HCT116 (cell line): ENCODE data around the gene ELMO2. TPM values are rescaled to one million over a fixed set of nuclear protein-coding genes. Genes with fewer than 3 reads are reported as not detected.

ENCODE experiments used
- ATAC-seq: fragments of 200-7000 bp; cut with Tn5 transposase; 2 replicates; pipeline ENCODE4 v1.9.1; 2020; ENCODE audit warnings: mild to moderate bottlenecking, moderate library complexity
- BruUV-seq: library from RNA; stranded (reverse); fragments of 400-500 nt; replicated peaks from 2 replicates; lab custom pipeline; 2021; lab: Mats Ljungman, UMichigan
- CTCF ChIA-PET: fragments of 300-600 bp; sonication (Branson Sonifier 250); formaldehyde crosslinking; loops from one replicate; lab custom pipeline; 2021; ENCODE audit warnings: antibody characterized with exemption; lab: Charles Lee
- POLR2A ChIA-PET: fragments of 300-600, 350-600 bp; sonication (Branson Sonifier 250); formaldehyde crosslinking; loops from one replicate; lab custom pipeline; 2021; ENCODE audit warnings: antibody characterized with exemption; lab: Charles Lee
- RAD21 ChIA-PET, 2 experiments: fragments of 300-600 bp; sonication (Branson Sonifier 250); formaldehyde crosslinking; loops; one replicate each; lab custom pipeline; 2023; ENCODE audit warnings: low total read pairs in 2 of 2; ENCODE audit not compliant: uncharacterized antibody in 2 of 2, unreplicated experiment in 2 of 2, low non-redundant PET in 1 of 2; lab: Charles Lee
- DNase-seq: peaks from one replicate; pipeline ENCODE4 v3.0.0-alpha.2; 2010; ENCODE audit warnings: low read depth, low spot score
- H2AFZ ChIP-seq: fragments of 200-600 bp; shearing (Covaris generic), sonication (generic); 2 replicates; pipeline ENCODE4 v1.6.1; 2017; ENCODE audit warnings: low read depth, mixed run types, mixed read lengths, antibody characterized with exemption, low read length; ENCODE audit not compliant: poor library complexity, severe bottlenecking
- H3K27ac ChIP-seq: 2 replicates; pipeline ENCODE4 v1.5.1; 2012; ENCODE audit warnings: low read depth, low read length
- H3K27me3 ChIP-seq: fragments of 200-600 bp; sonication (generic); 2 replicates; pipeline ENCODE4 v1.6.1; 2016; ENCODE audit warnings: mixed run types, low read length, mixed read lengths; ENCODE audit not compliant: insufficient read depth
- H3K36me3 ChIP-seq, 2 experiments: fragments of 200-500 bp in 1 of 2; fragments of 200-600 bp in 1 of 2; sonication (Bioruptor generic) in 1 of 2; sonication (generic) in 1 of 2; 2 replicates each; pipeline versions ENCODE4 v1.5.1 to v1.6.1; 2014 to 2016; ENCODE audit warnings: low read length in 2 of 2, inconsistent platforms in 1 of 2, mixed read lengths in 1 of 2, mixed run types in 1 of 2; ENCODE audit not compliant: insufficient read depth in 2 of 2, control insufficient read depth in 1 of 2
- H3K4me1 ChIP-seq, 2 experiments: fragments of 200-600 bp in 1 of 2; sonication (generic) in 1 of 2; 2 replicates each; pipeline versions ENCODE4 v1.5.1 to v1.6.1; 2012 to 2017; ENCODE audit warnings: low read length in 2 of 2, inconsistent platforms in 1 of 2, mild to moderate bottlenecking in 1 of 2, mixed read lengths in 1 of 2, mixed run types in 1 of 2, moderate library complexity in 1 of 2; ENCODE audit not compliant: insufficient read depth in 2 of 2, control insufficient read depth in 1 of 2
- H3K4me2 ChIP-seq: fragments of 200-600 bp; sonication (generic); 2 replicates; pipeline ENCODE4 v1.6.1; 2017; ENCODE audit warnings: mixed run types, low read length, mixed read lengths
- H3K4me3 ChIP-seq, 2 experiments: fragments of 200-600 bp in 1 of 2; sonication (generic) in 1 of 2; replicated peaks in 1 of 2; 2 replicates each; pipeline ENCODE4 v1.5.1; 2011 to 2016; ENCODE audit warnings: low read length in 2 of 2, control low read depth in 1 of 2, low read depth in 1 of 2, mild to moderate bottlenecking in 1 of 2, mixed read lengths in 1 of 2, mixed run types in 1 of 2
- H3K79me2 ChIP-seq: fragments of 200-600 bp; sonication (generic); 2 replicates; pipeline ENCODE4 v1.6.1; 2017; ENCODE audit warnings: mild to moderate bottlenecking, mixed run types, low read length, moderate library complexity, mixed read lengths; ENCODE audit not compliant: insufficient read depth
- H3K9ac ChIP-seq: fragments of 200-600 bp; sonication (generic); 2 replicates; pipeline ENCODE4 v1.6.1; 2016; ENCODE audit warnings: low read length, mixed read lengths
- H3K9me2 ChIP-seq: fragments of 200-600 bp; sonication (generic), shearing (Covaris generic); 2 replicates; pipeline ENCODE4 v1.6.1; 2017; ENCODE audit warnings: mixed run types, mild to moderate bottlenecking, moderate library complexity; ENCODE audit not compliant: insufficient read depth
- H3K9me3 ChIP-seq, 2 experiments: fragments of 200-500 bp in 1 of 2; fragments of 200-600 bp in 1 of 2; sonication (Bioruptor generic) in 1 of 2; sonication (generic) in 1 of 2; 2 replicates each; pipeline ENCODE4 v1.6.1; 2014 to 2017; ENCODE audit warnings: low read length in 2 of 2, mixed read lengths in 2 of 2, inconsistent platforms in 1 of 2, low read depth in 1 of 2, mild to moderate bottlenecking in 1 of 2, mixed run types in 1 of 2, moderate library complexity in 1 of 2; ENCODE audit not compliant: control insufficient read depth in 1 of 2, insufficient read depth in 1 of 2
- H4K20me1 ChIP-seq: fragments of 200-600 bp; sonication (generic), shearing (Covaris generic); 2 replicates; pipeline ENCODE4 v1.6.1; 2017; ENCODE audit warnings: mixed run types, mild to moderate bottlenecking, moderate library complexity; ENCODE audit not compliant: insufficient read depth
- CBX3 ChIP-seq: IDR thresholded peaks from 2 replicates; pipeline ENCODE4 v1.6.1; 2012; ENCODE audit warnings: low read depth
- CEBPB ChIP-seq: IDR thresholded peaks from 2 replicates; pipeline ENCODE4 v1.6.1; 2012; ENCODE audit warnings: low read depth
- ELF1 ChIP-seq: IDR thresholded peaks from 2 replicates; pipeline ENCODE4 v1.6.1; 2012; ENCODE audit warnings: low read depth, borderline replicate concordance
- EZH2 ChIP-seq: fragments of 200-600 bp; sonication (generic); IDR thresholded peaks from 2 replicates; pipeline ENCODE4 v1.6.1; 2017; ENCODE audit warnings: antibody characterized with exemption, mixed run types
- EZH2phosphoT487 ChIP-seq: fragments of 200-600 bp; IDR thresholded peaks from 2 replicates; pipeline ENCODE4 v1.6.1; 2018; ENCODE audit warnings: antibody characterized with exemption, borderline replicate concordance
- FOSL1 ChIP-seq: IDR thresholded peaks from 2 replicates; pipeline ENCODE4 v1.6.1; 2012; ENCODE audit warnings: low read depth
- JUND ChIP-seq: IDR thresholded peaks from 2 replicates; pipeline ENCODE4 v1.6.1; 2012
- MAX ChIP-seq: IDR thresholded peaks from 2 replicates; pipeline ENCODE4 v1.6.1; 2012
- POLR2A ChIP-seq: IDR thresholded peaks from 2 replicates; pipeline ENCODE4 v1.7.0; 2011; ENCODE audit warnings: borderline replicate concordance; ENCODE audit not compliant: insufficient read depth, insufficient read length; ENCODE audit errors: extremely low read depth
- POLR2AphosphoS5 ChIP-seq: IDR thresholded peaks from 2 replicates; pipeline ENCODE4 v1.6.1; 2011; ENCODE audit warnings: mild to moderate bottlenecking, low read depth, low read length, moderate library complexity
- SIN3A ChIP-seq: IDR thresholded peaks from 2 replicates; pipeline ENCODE4 v1.6.1; 2012; ENCODE audit warnings: low read depth
- ZFX ChIP-seq: fragments of 450-650 bp; IDR thresholded peaks from 2 replicates; pipeline ENCODE4 v1.6.1; 2017
- ZNF274 ChIP-seq: fragments of 200-500 bp; sonication (Bioruptor generic); IDR thresholded peaks from 2 replicates; pipeline ENCODE4 v1.6.1; 2014; ENCODE audit warnings: mild to moderate bottlenecking, low read depth, low read length, inconsistent platforms
- intact Hi-C: fragments of 100-400 bp; cut with micrococcal nuclease; formaldehyde crosslinking; loops from 2 replicates; pipeline ENCODE4 v1.10.0; 2022
- total RNA-seq: library from RNA; stranded (reverse); gene quantifications from one replicate; pipeline ENCODE4 v1.2.1, GENCODE V29; 2021; ENCODE audit not compliant: unreplicated experiment
- TF ChIP-seq, protein P1 (sequence below): IDR thresholded peaks from 2 replicates; pipeline ENCODE4 v1.6.1; 2012; ENCODE audit warnings: low read depth
- TF ChIP-seq, protein P2 (sequence below): IDR thresholded peaks from 2 replicates; pipeline ENCODE4 v1.6.1; 2011; ENCODE audit warnings: mild to moderate bottlenecking, low read length, moderate library complexity; ENCODE audit not compliant: insufficient replicate concordance; ENCODE audit errors: extremely low read depth
- TF ChIP-seq, protein P3 (sequence below), 3 experiments: fragments of 200-600 bp in 1 of 3; sonication (generic) in 1 of 3; IDR thresholded peaks in 2 of 3; conservative IDR thresholded peaks in 1 of 3; 2 replicates each; pipeline ENCODE4 v1.5.1; 2012 to 2017; ENCODE audit warnings: low read depth in 2 of 3, low read length in 2 of 3, antibody characterized with exemption in 1 of 3, borderline replicate concordance in 1 of 3, control low read depth in 1 of 3, mild to moderate bottlenecking in 1 of 3, mixed read lengths in 1 of 3, mixed run types in 1 of 3, moderate library complexity in 1 of 3; ENCODE audit not compliant: insufficient read depth in 1 of 3

The ELMO2 gene
- total RNA-seq, 1 experiment from 2014 or later, result 22.9 TPM

DNA sequence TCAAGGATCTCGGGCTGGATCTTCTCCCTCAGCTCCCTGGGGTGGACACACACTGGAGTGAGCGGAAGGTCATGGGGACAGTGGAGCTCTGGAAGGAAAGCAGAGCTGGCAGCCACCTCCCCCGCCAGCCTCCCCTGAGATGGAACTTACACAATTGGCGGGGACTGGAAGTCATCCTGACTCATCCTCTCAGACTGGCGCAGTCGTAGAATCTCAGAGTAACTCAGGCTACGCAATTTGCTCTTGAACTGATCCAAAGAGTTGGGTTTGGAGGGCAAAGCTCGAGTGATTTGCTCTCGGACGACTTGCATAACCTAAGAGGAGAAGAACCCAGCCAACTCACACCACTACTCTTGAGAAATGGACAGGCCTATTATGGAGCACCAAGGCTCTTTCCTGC, 34.8 kb downstream of the ELMO2 start:
- POLR2A ChIA-PET, result no interaction called here
- Histone ChIP-seq H3K9me3 (no peaks in the 10 kb centered on the region), H3K79me2 (no peaks in the 10 kb centered on the region), H3K9me2 (no peaks in the 10 kb centered on the region), H3K4me3 (no peak overlapping the region), H4K20me1 (no peaks in the 10 kb centered on the region), H2AFZ (no peak overlapping the region), H3K36me3 (peaks cover 19 to 46% of the 10 kb centered on the region in 2 experiments; a peak in 3 of 4 replicates), H3K4me2 (no peak overlapping the region), H3K9ac (no peak overlapping the region), H3K4me1 (peaks cover 0 to 12% of the 10 kb centered on the region in 2 experiments; a peak in 2 of 4 replicates), H3K27ac (no peak overlapping the region), H3K27me3 (no peaks in the 10 kb centered on the region)
- intact Hi-C loops, result no loop called here
- CTCF ChIA-PET, result no interaction called here
- TF ChIP-seq CBX3 (no peak), ZFX (no peak), EZH2 (no peak), POLR2A (no peak), ELF1 (no peak), FOSL1 (no peak), CEBPB (no peak), ZNF274 (no peak), POLR2AphosphoS5 (no peak), MAX (no peak), SIN3A (no peak), JUND (no peak), EZH2phosphoT487 (no peak)
- TF ChIP-seq, protein P1, sequence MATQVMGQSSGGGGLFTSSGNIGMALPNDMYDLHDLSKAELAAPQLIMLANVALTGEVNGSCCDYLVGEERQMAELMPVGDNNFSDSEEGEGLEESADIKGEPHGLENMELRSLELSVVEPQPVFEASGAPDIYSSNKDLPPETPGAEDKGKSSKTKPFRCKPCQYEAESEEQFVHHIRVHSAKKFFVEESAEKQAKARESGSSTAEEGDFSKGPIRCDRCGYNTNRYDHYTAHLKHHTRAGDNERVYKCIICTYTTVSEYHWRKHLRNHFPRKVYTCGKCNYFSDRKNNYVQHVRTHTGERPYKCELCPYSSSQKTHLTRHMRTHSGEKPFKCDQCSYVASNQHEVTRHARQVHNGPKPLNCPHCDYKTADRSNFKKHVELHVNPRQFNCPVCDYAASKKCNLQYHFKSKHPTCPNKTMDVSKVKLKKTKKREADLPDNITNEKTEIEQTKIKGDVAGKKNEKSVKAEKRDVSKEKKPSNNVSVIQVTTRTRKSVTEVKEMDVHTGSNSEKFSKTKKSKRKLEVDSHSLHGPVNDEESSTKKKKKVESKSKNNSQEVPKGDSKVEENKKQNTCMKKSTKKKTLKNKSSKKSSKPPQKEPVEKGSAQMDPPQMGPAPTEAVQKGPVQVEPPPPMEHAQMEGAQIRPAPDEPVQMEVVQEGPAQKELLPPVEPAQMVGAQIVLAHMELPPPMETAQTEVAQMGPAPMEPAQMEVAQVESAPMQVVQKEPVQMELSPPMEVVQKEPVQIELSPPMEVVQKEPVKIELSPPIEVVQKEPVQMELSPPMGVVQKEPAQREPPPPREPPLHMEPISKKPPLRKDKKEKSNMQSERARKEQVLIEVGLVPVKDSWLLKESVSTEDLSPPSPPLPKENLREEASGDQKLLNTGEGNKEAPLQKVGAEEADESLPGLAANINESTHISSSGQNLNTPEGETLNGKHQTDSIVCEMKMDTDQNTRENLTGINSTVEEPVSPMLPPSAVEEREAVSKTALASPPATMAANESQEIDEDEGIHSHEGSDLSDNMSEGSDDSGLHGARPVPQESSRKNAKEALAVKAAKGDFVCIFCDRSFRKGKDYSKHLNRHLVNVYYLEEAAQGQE, result no peak
- TF ChIP-seq, protein P2, sequence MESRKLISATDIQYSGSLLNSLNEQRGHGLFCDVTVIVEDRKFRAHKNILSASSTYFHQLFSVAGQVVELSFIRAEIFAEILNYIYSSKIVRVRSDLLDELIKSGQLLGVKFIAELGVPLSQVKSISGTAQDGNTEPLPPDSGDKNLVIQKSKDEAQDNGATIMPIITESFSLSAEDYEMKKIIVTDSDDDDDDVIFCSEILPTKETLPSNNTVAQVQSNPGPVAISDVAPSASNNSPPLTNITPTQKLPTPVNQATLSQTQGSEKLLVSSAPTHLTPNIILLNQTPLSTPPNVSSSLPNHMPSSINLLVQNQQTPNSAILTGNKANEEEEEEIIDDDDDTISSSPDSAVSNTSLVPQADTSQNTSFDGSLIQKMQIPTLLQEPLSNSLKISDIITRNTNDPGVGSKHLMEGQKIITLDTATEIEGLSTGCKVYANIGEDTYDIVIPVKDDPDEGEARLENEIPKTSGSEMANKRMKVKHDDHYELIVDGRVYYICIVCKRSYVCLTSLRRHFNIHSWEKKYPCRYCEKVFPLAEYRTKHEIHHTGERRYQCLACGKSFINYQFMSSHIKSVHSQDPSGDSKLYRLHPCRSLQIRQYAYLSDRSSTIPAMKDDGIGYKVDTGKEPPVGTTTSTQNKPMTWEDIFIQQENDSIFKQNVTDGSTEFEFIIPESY, result no peak
- TF ChIP-seq, protein P3, sequence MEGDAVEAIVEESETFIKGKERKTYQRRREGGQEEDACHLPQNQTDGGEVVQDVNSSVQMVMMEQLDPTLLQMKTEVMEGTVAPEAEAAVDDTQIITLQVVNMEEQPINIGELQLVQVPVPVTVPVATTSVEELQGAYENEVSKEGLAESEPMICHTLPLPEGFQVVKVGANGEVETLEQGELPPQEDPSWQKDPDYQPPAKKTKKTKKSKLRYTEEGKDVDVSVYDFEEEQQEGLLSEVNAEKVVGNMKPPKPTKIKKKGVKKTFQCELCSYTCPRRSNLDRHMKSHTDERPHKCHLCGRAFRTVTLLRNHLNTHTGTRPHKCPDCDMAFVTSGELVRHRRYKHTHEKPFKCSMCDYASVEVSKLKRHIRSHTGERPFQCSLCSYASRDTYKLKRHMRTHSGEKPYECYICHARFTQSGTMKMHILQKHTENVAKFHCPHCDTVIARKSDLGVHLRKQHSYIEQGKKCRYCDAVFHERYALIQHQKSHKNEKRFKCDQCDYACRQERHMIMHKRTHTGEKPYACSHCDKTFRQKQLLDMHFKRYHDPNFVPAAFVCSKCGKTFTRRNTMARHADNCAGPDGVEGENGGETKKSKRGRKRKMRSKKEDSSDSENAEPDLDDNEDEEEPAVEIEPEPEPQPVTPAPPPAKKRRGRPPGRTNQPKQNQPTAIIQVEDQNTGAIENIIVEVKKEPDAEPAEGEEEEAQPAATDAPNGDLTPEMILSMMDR (IDR thresholded peaks at IDR 0.05 in 2 of 3, conservative IDR thresholded peaks at IDR 0.05 in 1 of 3; ENCODE audit: borderline replicate concordance in 1 of 3, insufficient read depth in 1 of 3, low read depth in 2 of 3, low read length in 2 of 3), result no peak
- BruUV-seq, result no TSS peak
- DNase-seq, result no peak
- no peak for ATAC-seq
- RAD21 ChIA-PET, result no interaction called here
